ENCODE results near the gene ZNF618.

The ZNF618 gene

GRCh38 chr9:113954591-113954990, 78.5 kb downstream of the ZNF618 start:
- ChIA-PET POLR2A (no interaction called here), CTCF (interaction anchor here (1.2 kb wide), 1 partner anchor 11 kb away, joined by 3 read pairs; no protein-coding TSS in a partner anchor)
- TF ChIP-seq CTCF (IDR thresholded peaks at IDR 0.05; ENCODE audit: control extremely low read depth, extremely low read depth, low read depth, missing control alignments), result no peak
- DNase-seq (ENCODE audit: extremely low spot score), result no peak

DNA sequence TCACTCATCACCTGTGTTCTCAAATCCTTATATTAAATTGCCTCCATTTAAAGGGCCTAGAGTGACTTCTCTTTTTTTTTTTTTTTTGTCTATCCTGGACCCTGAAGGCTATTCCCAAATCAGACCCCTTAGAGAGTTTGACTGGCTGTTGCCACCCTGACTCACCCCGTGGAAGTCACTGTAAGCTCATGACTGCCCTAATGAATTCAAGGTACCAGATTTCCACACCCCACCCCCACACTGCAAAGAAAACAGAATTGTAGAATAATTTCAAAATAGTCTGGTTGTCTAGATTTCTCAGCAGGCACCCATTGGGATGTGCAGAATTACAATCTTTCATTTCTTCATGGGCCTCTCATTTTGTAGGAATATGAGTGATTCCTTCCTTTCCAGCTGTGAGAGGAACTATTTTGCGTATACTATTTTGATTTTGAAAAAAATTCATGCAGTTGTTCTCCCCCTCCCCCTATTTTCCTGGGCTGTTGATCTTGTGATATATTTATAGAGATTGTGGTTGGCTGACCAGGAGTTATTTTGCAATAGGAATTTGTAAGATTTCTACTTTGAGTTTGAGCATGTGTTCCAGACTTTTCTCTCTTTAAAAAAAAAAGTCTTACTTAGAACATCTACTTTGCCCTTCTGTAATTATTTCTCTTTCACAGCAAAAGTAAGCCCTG, 79.1 kb downstream of the ZNF618 start:
- DNase-seq (ENCODE audit: extremely low spot score), result no peak
- CTCF ChIA-PET, result interaction anchor here (1.2 kb wide), 1 partner anchor 10 kb away, joined by 3 read pairs; no protein-coding TSS in a partner anchor
- no peak for TF ChIP-seq CTCF (IDR thresholded peaks at IDR 0.05; ENCODE audit: control extremely low read depth, extremely low read depth, low read depth, missing control alignments)
- POLR2A ChIA-PET, result no interaction called here

DNA sequence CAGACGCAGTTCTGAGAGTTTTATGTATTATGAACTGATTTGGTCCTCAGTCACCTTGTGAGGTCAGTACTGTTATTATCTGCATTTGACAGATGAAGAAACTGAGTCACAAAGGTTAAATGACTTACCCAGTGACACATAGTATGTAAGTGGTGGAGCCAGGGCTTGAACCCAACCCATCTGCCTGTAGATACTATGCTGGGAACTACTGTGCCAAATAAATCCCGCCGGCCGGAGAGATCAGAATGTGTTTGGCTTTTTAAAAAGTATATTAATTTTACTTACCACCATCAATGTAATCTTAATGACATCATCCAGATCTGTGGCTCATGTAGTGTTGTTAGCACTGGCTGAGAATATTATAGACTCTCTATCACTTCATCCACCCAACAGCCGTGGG, 80.8 kb downstream of the ZNF618 start:
- POLR2A ChIA-PET, result no interaction called here
- no peak for TF ChIP-seq CTCF (IDR thresholded peaks at IDR 0.05; ENCODE audit: control extremely low read depth, extremely low read depth, low read depth, missing control alignments)
- CTCF ChIA-PET, result no interaction called here
- no peak for DNase-seq (ENCODE audit: extremely low spot score)

- CTCF ChIA-PET, result no interaction called here
- DNase-seq (ENCODE audit: extremely low spot score), result no peak
- TF ChIP-seq CTCF (IDR thresholded peaks at IDR 0.05; ENCODE audit: control extremely low read depth, extremely low read depth, low read depth, missing control alignments), result no peak
- POLR2A ChIA-PET, result no interaction called here
Observed at GRCh38 chr9:113957351-113957750, 81.2 kb downstream of the ZNF618 start.

- DNase-seq (ENCODE audit: extremely low spot score), result no peak
- no peak for TF ChIP-seq CTCF (IDR thresholded peaks at IDR 0.05; ENCODE audit: control extremely low read depth, extremely low read depth, low read depth, missing control alignments)
- CTCF ChIA-PET, result no interaction called here
- POLR2A ChIA-PET, result no interaction called here
Observed at GRCh38 chr9:113957821-113958341, 81.8 kb downstream of the ZNF618 start.

DNA sequence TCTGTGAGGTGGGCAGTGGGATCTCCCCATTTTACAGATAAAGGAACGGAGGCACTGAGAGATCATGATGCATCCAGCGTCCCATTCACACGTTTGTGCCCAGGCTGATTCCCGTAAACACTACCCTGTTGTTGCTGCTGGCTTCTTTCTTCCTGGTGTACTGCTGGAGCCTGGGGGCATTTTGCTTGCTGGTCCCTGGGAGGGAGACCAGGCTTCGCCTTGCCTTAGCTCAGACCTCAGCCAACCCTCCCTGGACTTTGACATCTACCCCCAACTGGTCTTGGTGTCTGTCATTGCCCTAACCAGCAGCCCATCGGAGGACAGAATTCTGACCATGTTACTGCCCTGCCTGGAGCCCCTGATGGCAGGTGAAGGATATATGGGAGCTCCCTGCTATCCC, 82.4 kb downstream of the ZNF618 start:
- no peak for TF ChIP-seq CTCF (IDR thresholded peaks at IDR 0.05; ENCODE audit: control extremely low read depth, extremely low read depth, low read depth, missing control alignments)
- no peak for DNase-seq (ENCODE audit: extremely low spot score)
- POLR2A ChIA-PET, result no interaction called here
- CTCF ChIA-PET, result no interaction called here
